Chondrocyte (in vitro differentiated cells): ENCODE measurements around the gene MVP. TPM values are rescaled to one million over a fixed set of nuclear protein-coding genes. Genes with fewer than 3 reads are reported as not detected.

Experiments used
- DNase-seq: peaks from one replicate; pipeline ENCODE4 v3.0.0; 2021; ENCODE audit warnings: mixed read lengths, low spot score
- H3K27ac Mint-ChIP-seq: one replicate; pipeline ENCODE4 v1.8.0; 2021; ENCODE audit warnings: mild to moderate bottlenecking, moderate library complexity, mixed read lengths; ENCODE audit not compliant: unreplicated experiment
- H3K27me3 Mint-ChIP-seq: 2 replicates; pipeline ENCODE4 v1.8.0; 2021; ENCODE audit warnings: low read depth, mixed read lengths
- H3K36me3 Mint-ChIP-seq: 2 replicates; pipeline ENCODE4 v1.8.0; 2021; ENCODE audit warnings: low read depth, mixed read lengths
- H3K4me1 Mint-ChIP-seq: 2 replicates; pipeline ENCODE4 v1.8.0; 2021; ENCODE audit warnings: low read depth, mild to moderate bottlenecking, mixed read lengths
- H3K4me3 Mint-ChIP-seq: one replicate; pipeline ENCODE4 v1.8.0; 2021; ENCODE audit warnings: mild to moderate bottlenecking, moderate library complexity, mixed read lengths; ENCODE audit not compliant: unreplicated experiment
- H3K9me3 Mint-ChIP-seq: 2 replicates; pipeline ENCODE4 v1.8.0; 2021; ENCODE audit warnings: low read depth, mixed read lengths
- total RNA-seq: library from RNA; stranded (reverse); gene quantifications from 3 replicates; pipeline ENCODE4 v1.2.1, GENCODE V29; 2021
- TF ChIP-seq, protein P1 (sequence below): fragments of 200-600 bp; sonication (generic); IDR thresholded peaks from 2 replicates; pipeline ENCODE4 v1.5.0; 2021; ENCODE audit warnings: antibody characterized with exemption, mild to moderate bottlenecking, moderate library complexity

The MVP gene
- total RNA-seq, 1 donor from 2014 or later: 101 TPM

DNA sequence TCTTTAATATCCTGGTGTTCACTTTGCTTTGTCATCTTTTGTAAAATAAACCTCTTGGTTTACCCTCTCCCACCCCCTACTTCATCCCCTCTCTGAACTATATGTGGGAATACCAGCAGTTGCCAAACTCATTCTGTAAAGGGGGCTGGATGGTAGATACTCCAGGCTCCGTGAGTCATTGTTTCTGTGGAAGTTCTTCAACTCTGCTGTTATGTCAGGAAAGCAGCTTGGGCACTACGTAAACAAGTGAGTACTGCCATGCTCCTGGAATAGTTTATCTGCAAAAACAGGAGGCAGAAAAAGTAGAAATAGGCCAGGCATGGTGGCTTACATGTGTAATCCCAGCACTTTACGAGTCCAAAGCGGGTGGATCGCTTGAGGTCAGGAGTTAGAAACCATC, 17.6 kb downstream of the MVP start:
- Mint-ChIP-seq H3K4me3 (no peak overlapping the region), H3K27ac (no peak overlapping the region), H3K27me3 (no peaks in the 10 kb centered on the region), H3K9me3 (no peaks in the 10 kb centered on the region), H3K4me1 (no peaks in the 10 kb centered on the region), H3K36me3 (peaks cover 36% of the 10 kb centered on the region)
- no peak for DNase-seq
- TF ChIP-seq, protein P1, sequence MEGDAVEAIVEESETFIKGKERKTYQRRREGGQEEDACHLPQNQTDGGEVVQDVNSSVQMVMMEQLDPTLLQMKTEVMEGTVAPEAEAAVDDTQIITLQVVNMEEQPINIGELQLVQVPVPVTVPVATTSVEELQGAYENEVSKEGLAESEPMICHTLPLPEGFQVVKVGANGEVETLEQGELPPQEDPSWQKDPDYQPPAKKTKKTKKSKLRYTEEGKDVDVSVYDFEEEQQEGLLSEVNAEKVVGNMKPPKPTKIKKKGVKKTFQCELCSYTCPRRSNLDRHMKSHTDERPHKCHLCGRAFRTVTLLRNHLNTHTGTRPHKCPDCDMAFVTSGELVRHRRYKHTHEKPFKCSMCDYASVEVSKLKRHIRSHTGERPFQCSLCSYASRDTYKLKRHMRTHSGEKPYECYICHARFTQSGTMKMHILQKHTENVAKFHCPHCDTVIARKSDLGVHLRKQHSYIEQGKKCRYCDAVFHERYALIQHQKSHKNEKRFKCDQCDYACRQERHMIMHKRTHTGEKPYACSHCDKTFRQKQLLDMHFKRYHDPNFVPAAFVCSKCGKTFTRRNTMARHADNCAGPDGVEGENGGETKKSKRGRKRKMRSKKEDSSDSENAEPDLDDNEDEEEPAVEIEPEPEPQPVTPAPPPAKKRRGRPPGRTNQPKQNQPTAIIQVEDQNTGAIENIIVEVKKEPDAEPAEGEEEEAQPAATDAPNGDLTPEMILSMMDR: no peak

DNA sequence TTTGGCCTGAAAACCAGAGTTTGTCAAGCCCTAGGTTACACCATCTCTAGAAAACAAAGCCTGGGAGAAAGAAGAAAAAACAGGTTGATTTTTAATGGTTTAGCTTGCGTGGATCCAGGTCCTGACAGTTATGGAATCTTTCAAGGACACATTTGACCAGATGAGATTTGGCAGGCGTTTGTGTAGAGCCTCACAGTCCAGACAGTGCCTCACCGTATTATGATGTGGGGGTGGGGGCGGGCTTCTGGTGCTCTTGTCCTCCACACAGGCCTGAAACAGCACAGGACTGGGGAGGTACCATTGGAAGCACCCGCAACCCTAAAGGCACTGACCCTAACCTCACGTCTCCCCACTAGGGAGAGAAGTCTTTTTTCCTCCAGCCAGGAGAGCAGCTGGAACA, 19.6 kb downstream of the MVP start:
- TF ChIP-seq, protein P1: no peak
- Mint-ChIP-seq H3K4me3 (no peak overlapping the region), H3K36me3 (peaks cover 33% of the 10 kb centered on the region), H3K9me3 (no peaks in the 10 kb centered on the region), H3K27me3 (no peaks in the 10 kb centered on the region), H3K4me1 (no peaks in the 10 kb centered on the region), H3K27ac (no peak overlapping the region)
- no peak for DNase-seq

DNA sequence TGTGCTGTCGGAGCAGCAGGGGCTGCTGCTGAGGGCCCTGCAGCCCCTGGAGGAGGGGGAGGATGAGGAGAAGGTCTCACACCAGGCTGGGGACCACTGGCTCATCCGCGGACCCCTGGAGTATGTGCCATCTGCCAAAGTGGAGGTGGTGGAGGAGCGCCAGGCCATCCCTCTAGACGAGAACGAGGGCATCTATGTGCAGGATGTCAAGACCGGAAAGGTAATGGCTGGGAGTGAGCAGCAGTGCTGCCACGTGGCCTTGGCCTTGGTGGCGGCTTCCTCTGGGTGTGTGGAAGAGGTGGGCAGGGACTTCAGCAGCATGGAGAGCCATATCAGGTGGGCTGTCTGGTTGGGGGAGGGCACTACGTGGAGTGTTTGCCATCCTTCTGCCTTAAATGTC, 20.0 kb downstream of the MVP start:
- H3K4me3 Mint-ChIP-seq: no peak overlapping the region
- H3K27me3 Mint-ChIP-seq: no peaks in the 10 kb centered on the region
- H3K36me3 Mint-ChIP-seq: peaks cover 36% of the 10 kb centered on the region
- H3K9me3 Mint-ChIP-seq: no peaks in the 10 kb centered on the region
- H3K27ac Mint-ChIP-seq: no peak overlapping the region
- TF ChIP-seq, protein P1: no peak
- DNase-seq: no peak
- no peaks in the 10 kb centered on the region for H3K4me1 Mint-ChIP-seq

DNA sequence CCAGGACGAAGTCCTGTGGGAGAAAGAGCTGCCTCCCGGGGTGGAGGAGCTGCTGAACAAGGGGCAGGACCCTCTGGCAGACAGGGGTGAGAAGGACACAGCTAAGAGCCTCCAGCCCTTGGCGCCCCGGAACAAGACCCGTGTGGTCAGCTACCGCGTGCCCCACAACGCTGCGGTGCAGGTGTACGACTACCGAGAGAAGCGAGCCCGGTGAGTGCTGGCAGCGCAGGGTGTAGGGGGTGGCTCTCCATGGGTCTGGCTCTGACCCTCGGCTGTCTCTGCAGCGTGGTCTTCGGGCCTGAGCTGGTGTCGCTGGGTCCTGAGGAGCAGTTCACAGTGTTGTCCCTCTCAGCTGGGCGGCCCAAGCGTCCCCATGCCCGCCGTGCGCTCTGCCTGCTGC, 21.4 kb downstream of the MVP start:
- Mint-ChIP-seq H3K4me1 (no peaks in the 10 kb centered on the region), H3K4me3 (no peak overlapping the region), H3K27ac (no peak overlapping the region), H3K36me3 (peaks cover 36% of the 10 kb centered on the region), H3K27me3 (no peaks in the 10 kb centered on the region), H3K9me3 (no peaks in the 10 kb centered on the region)
- DNase-seq: no peak
- TF ChIP-seq, protein P1: no peak

DNA sequence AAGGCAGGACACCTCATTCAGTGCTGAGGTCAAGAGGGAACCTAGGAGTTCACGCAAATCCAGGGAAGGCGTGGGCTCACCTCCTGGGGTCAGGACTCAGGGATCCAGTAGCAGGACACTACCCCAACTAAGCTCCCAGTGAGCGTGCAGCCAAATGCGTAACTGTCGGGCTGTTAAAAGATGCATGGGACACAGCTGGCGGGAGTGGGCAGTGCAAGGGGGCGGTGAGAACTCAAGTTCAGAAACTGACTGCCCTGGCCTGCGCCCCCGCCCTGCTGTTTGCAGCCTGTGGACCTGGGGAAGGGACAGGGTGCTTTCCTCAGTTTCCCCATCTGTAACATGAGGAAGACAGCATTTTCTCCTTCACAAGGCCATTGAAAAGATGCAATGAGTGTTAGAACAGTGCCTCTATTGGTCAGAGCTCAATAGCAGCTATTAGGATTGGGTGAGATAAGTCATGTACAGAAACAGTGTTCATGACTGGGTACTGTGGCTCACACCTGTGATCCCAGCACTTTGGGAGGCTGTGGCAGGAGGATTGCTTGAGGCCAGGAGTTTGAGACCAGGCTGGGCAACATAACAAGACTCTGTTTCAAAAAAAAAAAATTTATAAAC, 22.6 kb downstream of the MVP start:
- H3K27ac Mint-ChIP-seq: peak overlapping the region; percentile 54

More for the DNA sequence above, 22.6 kb downstream of the MVP start:
- peaks cover 33% of the 10 kb centered on the region for H3K36me3 Mint-ChIP-seq
- no peaks in the 10 kb centered on the region for H3K27me3 Mint-ChIP-seq
- DNase-seq: no peak
- TF ChIP-seq, protein P1: no peak
- H3K4me1 Mint-ChIP-seq: no peaks in the 10 kb centered on the region
- no peak overlapping the region for H3K4me3 Mint-ChIP-seq
- H3K9me3 Mint-ChIP-seq: no peaks in the 10 kb centered on the region
